Panc1 (cell line): Measurements from ENCODE around the gene PRPF19.

ENCODE experiments used
- POLR2AphosphoS5 ChIP-seq: IDR thresholded peaks from 2 replicates; pipeline ENCODE4 v1.6.1; 2012; ENCODE audit warnings: mild to moderate bottlenecking, low read depth, low read length, moderate library complexity
- TF ChIP-seq, protein P1 (sequence below): fragments of 450-650 bp; IDR thresholded peaks from 2 replicates; pipeline ENCODE4 v1.5.1; 2017; ENCODE audit warnings: mild to moderate bottlenecking
- TF ChIP-seq, protein P2 (sequence below), 2 experiments: IDR thresholded peaks; 2 replicates each; pipeline ENCODE4 v1.6.1; 2011 to 2012; ENCODE audit warnings: low read depth in 2 of 2, control low read depth in 1 of 2, low read length in 1 of 2, mild to moderate bottlenecking in 1 of 2, moderate library complexity in 1 of 2; ENCODE audit not compliant: insufficient read depth in 1 of 2

DNA sequence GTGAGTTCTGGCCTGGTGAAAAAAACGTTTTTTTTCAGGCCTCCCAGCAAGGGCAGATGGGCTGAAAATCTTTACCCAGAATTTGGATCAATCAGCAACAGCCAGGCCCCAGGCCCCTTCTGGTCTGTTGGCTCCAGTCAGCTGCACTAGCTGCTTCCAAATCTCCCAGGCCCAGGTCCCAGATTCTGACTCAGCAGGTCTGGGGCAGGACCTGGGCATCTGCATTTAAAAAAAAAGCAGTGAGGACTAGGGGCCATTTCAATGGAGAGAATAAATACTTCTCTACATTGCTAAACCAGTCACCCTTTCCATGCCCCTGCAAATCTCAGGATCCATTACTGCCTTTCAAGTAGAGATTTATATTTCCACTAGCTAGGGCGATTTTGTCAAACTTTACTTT, 41.3 kb upstream of the PRPF19 start:
- TF ChIP-seq, protein P1, sequence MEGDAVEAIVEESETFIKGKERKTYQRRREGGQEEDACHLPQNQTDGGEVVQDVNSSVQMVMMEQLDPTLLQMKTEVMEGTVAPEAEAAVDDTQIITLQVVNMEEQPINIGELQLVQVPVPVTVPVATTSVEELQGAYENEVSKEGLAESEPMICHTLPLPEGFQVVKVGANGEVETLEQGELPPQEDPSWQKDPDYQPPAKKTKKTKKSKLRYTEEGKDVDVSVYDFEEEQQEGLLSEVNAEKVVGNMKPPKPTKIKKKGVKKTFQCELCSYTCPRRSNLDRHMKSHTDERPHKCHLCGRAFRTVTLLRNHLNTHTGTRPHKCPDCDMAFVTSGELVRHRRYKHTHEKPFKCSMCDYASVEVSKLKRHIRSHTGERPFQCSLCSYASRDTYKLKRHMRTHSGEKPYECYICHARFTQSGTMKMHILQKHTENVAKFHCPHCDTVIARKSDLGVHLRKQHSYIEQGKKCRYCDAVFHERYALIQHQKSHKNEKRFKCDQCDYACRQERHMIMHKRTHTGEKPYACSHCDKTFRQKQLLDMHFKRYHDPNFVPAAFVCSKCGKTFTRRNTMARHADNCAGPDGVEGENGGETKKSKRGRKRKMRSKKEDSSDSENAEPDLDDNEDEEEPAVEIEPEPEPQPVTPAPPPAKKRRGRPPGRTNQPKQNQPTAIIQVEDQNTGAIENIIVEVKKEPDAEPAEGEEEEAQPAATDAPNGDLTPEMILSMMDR: no peak
- TF ChIP-seq, protein P2, sequence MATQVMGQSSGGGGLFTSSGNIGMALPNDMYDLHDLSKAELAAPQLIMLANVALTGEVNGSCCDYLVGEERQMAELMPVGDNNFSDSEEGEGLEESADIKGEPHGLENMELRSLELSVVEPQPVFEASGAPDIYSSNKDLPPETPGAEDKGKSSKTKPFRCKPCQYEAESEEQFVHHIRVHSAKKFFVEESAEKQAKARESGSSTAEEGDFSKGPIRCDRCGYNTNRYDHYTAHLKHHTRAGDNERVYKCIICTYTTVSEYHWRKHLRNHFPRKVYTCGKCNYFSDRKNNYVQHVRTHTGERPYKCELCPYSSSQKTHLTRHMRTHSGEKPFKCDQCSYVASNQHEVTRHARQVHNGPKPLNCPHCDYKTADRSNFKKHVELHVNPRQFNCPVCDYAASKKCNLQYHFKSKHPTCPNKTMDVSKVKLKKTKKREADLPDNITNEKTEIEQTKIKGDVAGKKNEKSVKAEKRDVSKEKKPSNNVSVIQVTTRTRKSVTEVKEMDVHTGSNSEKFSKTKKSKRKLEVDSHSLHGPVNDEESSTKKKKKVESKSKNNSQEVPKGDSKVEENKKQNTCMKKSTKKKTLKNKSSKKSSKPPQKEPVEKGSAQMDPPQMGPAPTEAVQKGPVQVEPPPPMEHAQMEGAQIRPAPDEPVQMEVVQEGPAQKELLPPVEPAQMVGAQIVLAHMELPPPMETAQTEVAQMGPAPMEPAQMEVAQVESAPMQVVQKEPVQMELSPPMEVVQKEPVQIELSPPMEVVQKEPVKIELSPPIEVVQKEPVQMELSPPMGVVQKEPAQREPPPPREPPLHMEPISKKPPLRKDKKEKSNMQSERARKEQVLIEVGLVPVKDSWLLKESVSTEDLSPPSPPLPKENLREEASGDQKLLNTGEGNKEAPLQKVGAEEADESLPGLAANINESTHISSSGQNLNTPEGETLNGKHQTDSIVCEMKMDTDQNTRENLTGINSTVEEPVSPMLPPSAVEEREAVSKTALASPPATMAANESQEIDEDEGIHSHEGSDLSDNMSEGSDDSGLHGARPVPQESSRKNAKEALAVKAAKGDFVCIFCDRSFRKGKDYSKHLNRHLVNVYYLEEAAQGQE (IDR thresholded peaks at IDR 0.05; ENCODE audit: insufficient read depth in 1 of 2, low read depth in 2 of 2, low read length in 1 of 2): no peak
- TF ChIP-seq POLR2AphosphoS5: no peak
